ENCODE data around the gene CMKLR1.

Gene CMKLR1

GRCh38 chr12:108297895-108298760 lies 41.0 kb downstream of the CMKLR1 start:
- DNase-seq = no peak

DNA sequence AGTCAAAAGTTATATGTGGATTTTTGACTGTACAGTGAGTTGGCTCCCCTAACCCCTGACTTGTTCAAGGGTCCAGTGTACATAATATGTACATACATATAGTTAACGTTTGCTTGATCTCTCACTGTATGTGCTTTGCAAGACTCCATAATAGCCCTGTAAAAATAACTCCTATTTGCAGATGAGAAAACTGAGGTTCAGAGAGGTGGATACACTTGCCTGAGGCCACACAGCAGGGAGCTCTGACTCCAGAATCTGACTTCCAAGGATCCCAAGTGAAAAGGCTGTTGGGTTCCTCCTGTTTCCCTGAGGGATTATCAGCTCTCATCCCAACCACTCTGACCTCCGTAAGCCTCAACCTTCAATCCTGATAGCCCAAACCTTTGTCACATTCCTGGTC lies 41.7 kb downstream of the CMKLR1 start:
- DNase-seq = no peak

- no peak for DNase-seq
These were observed 42.2 kb downstream of the CMKLR1 start for GRCh38 chr12:108296945-108297344.

DNA sequence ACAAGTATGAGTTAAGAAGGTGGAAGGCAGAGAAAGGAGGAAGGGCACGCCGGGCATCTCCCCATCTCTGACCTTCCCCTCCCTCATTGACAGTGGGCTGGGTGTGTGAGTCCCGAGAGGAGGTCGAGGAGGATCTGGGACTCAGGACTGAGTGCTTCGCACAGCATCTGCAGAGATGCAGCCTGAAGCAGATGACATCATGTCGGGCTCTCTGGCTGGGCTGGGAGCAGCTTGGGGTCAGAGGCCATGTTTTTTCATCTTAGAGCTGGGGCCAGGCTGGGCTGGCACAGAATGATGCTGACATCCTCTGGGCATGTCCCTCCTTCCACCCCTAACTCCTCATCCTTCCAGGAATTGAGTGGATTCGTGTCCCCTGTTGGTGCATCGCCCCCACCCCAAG lies 43.5 kb downstream of the CMKLR1 start:
- no peak for DNase-seq

DNA sequence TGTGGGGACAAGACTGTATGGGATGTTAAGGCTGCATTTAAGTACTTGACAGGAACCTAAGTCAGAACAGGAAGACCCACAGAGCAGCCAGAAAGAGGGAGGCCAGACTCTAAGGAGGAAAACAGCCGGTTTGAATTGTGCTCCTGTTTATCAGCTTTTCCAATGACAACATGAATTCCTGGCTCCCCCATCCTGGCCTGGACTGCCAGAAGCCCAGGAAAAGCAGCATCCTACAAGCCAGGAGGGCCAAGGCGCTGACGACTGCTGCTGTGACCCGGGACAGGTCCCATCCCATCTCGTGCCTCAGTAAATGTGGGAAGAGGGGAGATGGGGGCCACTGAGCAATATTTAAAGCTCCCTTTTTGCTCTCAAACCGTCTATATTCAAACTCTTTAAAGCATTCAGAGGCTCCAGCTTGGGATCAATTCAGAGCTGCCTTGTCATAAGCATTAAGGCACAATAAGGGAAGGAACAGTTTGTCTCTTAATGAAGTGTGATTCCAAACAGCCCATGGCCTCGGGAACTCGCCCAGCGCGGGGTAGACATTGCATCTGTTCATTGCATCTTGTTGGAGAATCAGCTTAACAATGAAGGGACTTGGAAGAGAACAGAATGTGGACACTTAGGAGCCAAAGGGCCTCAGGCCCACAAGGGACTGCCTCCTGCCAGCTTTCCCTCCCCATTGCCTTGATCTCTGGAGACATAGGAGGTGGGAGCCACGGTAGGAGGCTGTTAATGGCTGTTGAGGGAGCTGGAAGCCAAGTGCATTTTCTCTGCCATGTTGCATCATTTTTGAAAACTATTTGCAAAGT lies 49.6 kb downstream of the CMKLR1 start:
- DNase-seq = no peak

DNA sequence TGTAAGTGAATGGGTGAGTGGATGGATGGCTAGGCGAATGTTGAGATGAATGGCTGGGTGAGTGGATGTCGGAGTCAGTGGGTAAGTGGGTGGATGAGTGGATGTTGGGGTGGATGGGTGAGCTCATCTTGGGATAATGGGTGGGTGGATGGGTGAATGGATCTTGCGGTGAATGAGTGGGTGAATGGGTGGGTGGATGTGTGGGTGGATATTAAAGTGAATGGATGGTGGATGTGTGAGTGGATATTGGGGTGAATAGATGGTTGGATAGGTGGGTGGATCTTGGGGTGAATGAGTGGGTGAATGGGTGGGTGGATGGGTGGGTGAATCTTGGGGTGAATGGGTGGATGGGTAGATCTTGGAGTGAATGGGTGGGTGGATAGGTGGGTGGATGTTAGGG lies 51.9 kb downstream of the CMKLR1 start:
- no peak for DNase-seq

- DNase-seq = no peak
These were observed 54.1 kb downstream of the CMKLR1 start for GRCh38 chr12:108285016-108285415.

GRCh38 chr12:108284163-108284562 lies 54.9 kb downstream of the CMKLR1 start:
- no peak for DNase-seq

DNA sequence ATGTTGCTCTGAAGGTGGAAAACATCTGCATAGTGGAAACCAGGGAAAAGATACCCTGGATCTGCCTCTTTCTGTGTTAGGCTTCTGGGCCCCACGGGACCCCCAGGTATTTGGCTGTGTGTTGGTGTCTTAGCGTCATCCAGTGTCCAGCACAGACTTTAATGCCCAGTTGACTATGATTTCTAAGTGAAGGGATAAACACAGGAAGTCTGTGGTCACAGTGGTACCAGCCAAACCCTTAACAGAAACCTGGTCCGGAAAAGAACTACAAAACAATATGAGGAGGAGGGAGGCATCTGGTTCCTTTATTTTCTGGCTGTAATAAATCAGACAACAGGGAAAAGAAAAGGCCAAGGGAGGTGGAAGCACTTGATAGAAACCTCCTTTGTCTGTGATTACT lies 56.4 kb downstream of the CMKLR1 start:
- DNase-seq = peak; percentile 11

DNA sequence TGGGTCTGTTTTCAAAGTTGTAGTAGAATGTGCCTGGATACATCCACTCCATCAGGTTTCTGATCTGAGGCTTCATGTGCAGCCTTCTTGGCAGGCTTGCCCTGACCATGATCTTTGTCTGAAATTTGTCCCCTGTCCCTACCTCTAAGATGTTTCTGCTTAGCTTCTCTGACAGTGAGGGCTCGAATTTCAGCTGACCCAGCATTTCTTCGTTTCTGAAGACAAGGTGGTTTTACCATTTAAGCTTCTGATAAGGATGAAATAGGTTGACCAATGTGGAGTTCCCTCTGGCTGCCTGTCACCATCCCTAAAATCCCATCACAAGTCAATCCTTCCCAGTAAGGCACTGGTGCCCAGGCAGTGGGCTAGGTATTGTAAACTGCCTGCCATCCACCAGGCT lies 57.0 kb downstream of the CMKLR1 start:
- no peak for DNase-seq

GRCh38 chr12:108277613-108278012 lies 61.5 kb downstream of the CMKLR1 start:
- DNase-seq = no peak

- DNase-seq = no peak
These were observed 65.9 kb downstream of the CMKLR1 start for GRCh38 chr12:108273217-108273616.

GRCh38 chr12:108271951-108272872 lies 66.9 kb downstream of the CMKLR1 start:
- no peak for DNase-seq

GRCh38 chr12:108270849-108271143 lies 68.3 kb downstream of the CMKLR1 start:
- no peak for DNase-seq

DNA sequence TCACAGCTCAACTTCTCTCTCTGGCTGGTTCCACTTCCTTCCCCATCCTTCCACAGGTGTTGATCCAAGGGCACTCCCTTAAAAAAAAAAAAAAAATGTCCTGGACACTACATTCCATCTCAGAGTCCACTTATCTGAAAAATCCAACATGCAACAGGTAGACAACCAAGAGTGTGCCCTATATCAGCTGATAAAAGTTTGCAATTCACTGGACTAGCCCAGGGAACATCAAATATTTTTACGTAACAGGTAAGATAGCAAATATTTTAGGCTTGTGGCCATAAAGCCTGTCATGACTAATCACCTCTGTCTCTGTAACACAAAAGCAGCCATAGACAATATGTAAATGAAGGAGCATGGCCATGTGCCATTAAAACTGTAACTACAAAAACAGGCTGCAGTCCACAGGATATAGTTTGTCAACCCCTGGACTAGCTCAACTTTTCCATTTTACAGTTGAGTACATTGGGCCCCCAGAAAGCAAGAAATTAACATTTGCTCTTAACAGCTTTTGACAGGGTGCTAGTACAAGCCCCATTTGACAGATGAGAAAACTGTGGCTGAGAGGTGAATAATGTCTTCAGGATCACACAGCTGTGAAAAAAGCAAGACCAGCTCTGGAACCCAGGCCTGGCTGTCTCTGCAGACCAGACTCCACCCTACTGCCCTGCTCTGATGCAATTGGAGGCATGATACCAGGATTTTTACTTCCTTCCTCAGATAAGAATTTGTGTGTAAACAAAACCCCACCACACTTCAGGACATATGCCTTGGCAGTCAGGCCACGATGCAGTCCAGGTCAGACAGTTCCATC lies 68.9 kb downstream of the CMKLR1 start:
- peak; percentile 4 for DNase-seq

GRCh38 chr12:108269224-108269623 lies 69.9 kb downstream of the CMKLR1 start:
- DNase-seq = no peak

DNA sequence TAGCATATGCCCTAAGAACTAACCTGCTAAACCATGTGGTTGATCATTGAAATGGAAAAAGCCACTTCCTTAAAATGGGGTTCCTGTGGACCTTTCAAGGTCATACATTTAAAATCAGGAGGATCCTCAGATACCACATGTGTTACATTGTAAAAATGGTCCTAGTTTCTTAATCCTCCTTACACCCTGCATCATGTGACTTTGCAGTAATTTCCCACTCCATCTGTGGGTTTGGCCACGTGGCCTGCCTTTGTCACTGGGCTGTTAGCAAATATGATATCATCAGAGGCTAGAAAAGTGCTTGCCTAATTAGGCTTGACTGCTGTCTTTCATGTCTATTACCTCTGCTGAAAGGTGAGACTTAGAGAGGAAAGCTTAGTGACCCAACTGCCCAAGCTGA lies 70.7 kb downstream of the CMKLR1 start:
- DNase-seq = no peak

DNA sequence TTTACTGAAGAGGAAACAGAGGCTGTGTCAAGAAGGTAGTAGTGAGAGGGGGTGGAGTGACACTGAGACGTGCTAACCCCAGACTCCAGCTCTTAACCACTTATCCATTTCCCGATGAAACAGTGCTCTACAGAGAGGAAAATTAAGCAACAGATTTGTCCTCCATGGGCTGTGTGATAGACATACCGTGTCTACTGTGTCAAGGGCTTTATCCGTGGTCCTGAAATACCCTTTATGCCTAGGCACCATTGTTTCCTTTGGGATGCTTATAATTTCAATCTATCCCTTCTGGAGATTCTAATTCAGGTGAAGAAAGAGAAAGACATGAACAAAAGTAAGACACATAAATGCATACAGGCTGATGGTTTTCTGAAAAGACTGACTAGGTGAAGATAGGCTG lies 71.7 kb downstream of the CMKLR1 start:
- no peak for DNase-seq

DNA sequence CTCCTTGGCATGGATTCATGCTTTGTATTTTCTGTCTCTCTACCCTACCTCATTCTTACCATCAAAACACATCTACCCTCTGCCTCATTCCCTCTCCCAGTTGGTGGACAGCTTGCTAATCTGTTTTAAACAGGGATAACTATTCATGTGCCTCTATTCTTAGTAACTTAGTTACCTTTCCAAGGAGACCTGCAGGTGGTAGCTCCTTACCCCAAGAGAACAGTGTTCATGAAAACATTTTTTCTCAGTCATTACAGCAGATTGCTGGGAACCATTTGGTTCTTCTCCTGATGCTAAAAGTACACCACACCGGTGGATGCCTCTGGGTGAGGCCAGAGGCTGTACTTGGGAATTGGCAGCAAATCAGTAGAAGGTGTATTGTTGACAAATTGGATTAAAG lies 73.0 kb downstream of the CMKLR1 start:
- no peak for DNase-seq

- DNase-seq = no peak
These were observed 73.6 kb downstream of the CMKLR1 start for GRCh38 chr12:108265505-108265904.

DNA sequence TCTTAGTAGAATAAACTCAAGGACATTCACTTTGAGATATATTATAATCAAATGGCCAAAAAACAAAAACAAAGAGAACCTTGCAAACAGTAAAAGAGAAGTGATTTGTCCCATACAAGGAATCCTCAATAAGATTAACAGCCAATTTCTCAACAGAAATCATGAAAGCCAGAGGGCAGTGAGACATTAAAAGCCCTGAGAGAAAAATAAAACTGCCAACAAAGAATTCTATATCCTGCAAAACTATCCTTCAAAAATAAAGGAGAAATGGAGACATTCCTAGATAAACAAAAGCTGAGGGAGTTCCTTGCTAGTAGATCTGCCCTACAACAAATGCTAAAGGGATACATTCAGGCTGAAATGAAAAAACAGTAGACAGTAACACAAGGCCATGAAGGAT lies 78.1 kb downstream of the CMKLR1 start:
- no peak for DNase-seq

DNA sequence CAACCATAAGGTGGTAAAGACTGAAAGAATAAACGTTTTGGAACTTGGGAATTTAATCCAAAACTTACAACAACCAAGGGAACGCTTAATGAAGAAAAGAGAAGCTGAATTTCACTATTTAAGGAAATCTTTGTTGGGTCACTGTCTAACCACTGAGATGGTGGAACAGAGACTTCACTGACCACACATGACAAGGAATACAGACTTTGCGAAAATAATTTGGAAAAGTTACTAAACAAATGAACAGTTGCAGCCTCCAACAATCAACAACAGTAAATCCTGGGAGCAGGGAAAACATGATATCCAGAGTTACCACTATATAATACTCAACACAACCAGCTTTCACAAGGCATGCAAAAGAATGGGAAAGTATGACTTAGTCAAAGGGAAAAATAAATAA lies 79.1 kb downstream of the CMKLR1 start:
- no peak for DNase-seq

Measured in hematopoietic multipotent progenitor cell treated with erythropoietin and hydrocortisone succinate and interleukin-3 and kit ligand, for 6 days (in vitro differentiated cells).